Heart left ventricle (tissue), 16 donors: ENCODE results near the gene QSOX1. TPM values are rescaled to one million over a fixed set of nuclear protein-coding genes. Genes with fewer than 3 reads are reported as not detected.

ENCODE experiments used
- ATAC-seq, 4 donors: fragments of 200-7000 bp; cut with Tn5 transposase; one replicate each; pipeline ENCODE4 v1.9.1; 2020 to 2022; ENCODE audit warnings: moderate library complexity in 4 of 4, mild to moderate bottlenecking in 3 of 4, moderate number of reproducible peaks in 1 of 4
- DNase-seq, 5 donors: peaks; one replicate each; pipeline ENCODE4 v3.0.0-alpha.2; 2020
- H3K27ac ChIP-seq, 12 donors: fragments of 200-600 bp; sonication (generic) in 4 of 12; one replicate each; pipeline versions ENCODE4 v1.5.0 to v1.8.0; 2016 to 2022; ENCODE audit warnings: mild to moderate bottlenecking in 2 of 12
- H3K27me3 ChIP-seq, 9 donors: fragments of 200-600 bp; sonication (generic) in 2 of 9; one replicate each; pipeline versions ENCODE4 v1.5.1 to v1.8.0; 2016 to 2022; ENCODE audit warnings: mild to moderate bottlenecking in 3 of 9
- H3K36me3 ChIP-seq, 9 donors: fragments of 200-600 bp; sonication (generic) in 2 of 9; one replicate each; pipeline versions ENCODE4 v1.5.0 to v1.8.0; 2018 to 2022; ENCODE audit warnings: mild to moderate bottlenecking in 2 of 9
- H3K4me1 ChIP-seq, 12 donors: fragments of 200-600 bp; sonication (generic) in 4 of 12; one replicate each; pipeline versions ENCODE4 v1.5.0 to v1.8.0; 2016 to 2022; ENCODE audit warnings: mild to moderate bottlenecking in 3 of 12
- H3K4me3 ChIP-seq, 12 donors: fragments of 200-600 bp; sonication (generic) in 4 of 12; one replicate each; pipeline versions ENCODE4 v1.5.0 to v1.8.0; 2017 to 2022; ENCODE audit warnings: mild to moderate bottlenecking in 9 of 12, moderate library complexity in 4 of 12
- H3K9me3 ChIP-seq, 12 donors: fragments of 200-600 bp; sonication (generic) in 4 of 12; one replicate each; pipeline versions ENCODE4 v1.5.0 to v1.8.0; 2016 to 2022; ENCODE audit warnings: mild to moderate bottlenecking in 1 of 12
- POLR2A ChIP-seq, 2 donors: fragments of 450-650 bp; IDR thresholded peaks; one replicate each; pipeline ENCODE4 v1.6.1; 2017; ENCODE audit warnings: antibody characterized with exemption in 2 of 2, mild to moderate bottlenecking in 2 of 2, moderate library complexity in 2 of 2
- WGBS, 4 donors: extraction: QIAGEN DNeasy Blood & Tissue Kit in 2 of 4; methylation state at CpG; one replicate each; pipeline versions ENCODE4 v1.1.5 to v1.1.7; 2013 to 2018; 5-methylcytosine and 5-hydroxymethylcytosine counted together
- intact Hi-C, 10 donors: fragments of 100-400 bp; cut with DNase I; formaldehyde crosslinking; loops; one replicate each; pipeline versions ENCODE4 v1.11.1 to v1.14.2; 2022
- polyA plus RNA-seq, 2 donors: library from polyadenylated mRNA; stranded (reverse); fragments of 200-250 nt; gene quantifications; one replicate each; pipeline ENCODE4 v1.2.3, GENCODE V29; 2013
- total RNA-seq, 9 donors: library from RNA; depleted of rRNA in 2 of 9; stranded (reverse); fragments of >200 nt in 2 of 9; fragmentation: NEBNext Ultra II Directional in 3 of 9; extraction: Animal tissue kit (Norgen Biotek cat#: 25700) in 3 of 9; gene quantifications; one replicate each; pipeline versions ENCODE4 v1.1.0 to v1.2.4, GENCODE V29; 2016 to 2023
- TF ChIP-seq, protein P1 (sequence below), 12 donors: fragments of 200-600 bp; sonication (generic) in 4 of 12; IDR thresholded peaks; one replicate each; pipeline versions ENCODE4 v1.5.0 to v1.8.0; 2018 to 2022; ENCODE audit warnings: antibody characterized with exemption in 12 of 12, mild to moderate bottlenecking in 5 of 12
- donor health status: ischemic (EF 13 %, LVEDD 7.1; RV severe dilation, severe dysfunction).
- donor health status: healthy with polysubstance abuse.
- donor health status: DM: no; HTN: yes; CAD: no.
- donor health status: DM: no; HTN: no; CAD: no.
- donor health status: ischemic (EF 25% LVEDD 6.9; RV normal size, moderate dysfunction).
- donor health status: ischemic (EF 25% LVEDD 5.7; RV mildly dilated, moderate dysfunction).
- donor health status: healthy.
- donor health status: DM: yes; HTN: yes; CAD: no.
- donor health status: ischemic (EF 35%, LVEDD 5.7; RV mildly dilated, moderate dysfunction).
- donor health status: nonischemic (EF 11% LVEDD 7.7; RV severe dilation, severe dysfunction).
- donor health status: DM: yes; HTN: yes; CAD: no.
- donor health status: PGD.
- donor health status: ischemic (EF 29% LVEDD 5.4; RV normal size, mild dysfunction).
- donor health status: nonischemic (EF 23%, LVEDD 6.1; RV moderate dilation, normal function).

The QSOX1 gene
- total and polyA plus RNA-seq, 11 donors = 62.3 to 250 (median 122) TPM

DNA sequence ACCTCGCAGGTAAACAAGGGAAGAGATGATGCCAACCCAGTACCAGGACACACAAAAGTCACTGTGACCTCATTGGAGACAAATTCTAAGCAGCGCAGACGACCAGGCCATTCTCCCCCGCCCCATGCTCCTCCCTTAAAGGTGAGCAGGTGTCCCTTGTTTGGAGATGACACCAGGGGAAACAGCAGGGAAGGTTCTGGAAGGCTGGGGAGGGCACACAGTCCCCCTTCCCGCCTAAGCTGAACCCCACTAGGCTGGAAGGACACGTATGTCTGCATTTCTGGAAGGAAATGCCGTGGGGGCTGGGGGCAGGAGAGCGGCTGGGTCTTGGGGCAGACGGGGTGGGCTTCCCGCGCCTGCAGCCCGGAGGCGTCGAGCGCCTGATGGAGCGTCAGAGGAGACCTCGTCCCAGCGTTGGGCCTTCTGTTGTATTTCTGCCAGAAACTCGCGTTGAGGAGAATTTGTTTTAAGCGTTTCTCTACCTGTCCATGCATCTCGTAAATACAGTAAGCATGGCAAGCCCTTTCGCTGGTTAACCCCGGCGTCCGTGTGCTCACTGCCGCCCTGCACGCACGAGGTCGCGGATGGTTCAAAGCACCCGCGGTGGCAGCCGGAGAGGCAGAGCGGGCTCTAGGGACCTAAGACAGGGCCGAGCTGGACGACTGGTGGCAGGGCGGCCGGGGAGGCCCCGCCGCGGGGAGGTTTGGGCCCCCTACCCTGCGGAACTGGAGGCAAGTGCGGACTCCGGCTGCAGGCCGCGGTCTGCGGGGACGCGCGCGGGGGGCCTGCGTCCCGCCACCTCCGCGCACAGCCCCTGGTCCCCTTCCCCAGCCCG lies 74.2 kb downstream of the QSOX1 start:
- intact Hi-C loops = no loop called here
- 3 to 7% (median 4%) methylated on average over 34 to 57 of the region's 57 CpGs for WGBS, 4 donors
- Histone ChIP-seq H3K27ac (no peak overlapping the region), H3K27me3 (peaks cover 58 to 100% (median 84%) of the 10 kb centered on the region in 9 donors), H3K4me1 (peaks cover 3 to 43% (median 32%) of the 10 kb centered on the region in 12 donors), H3K4me3 (peak overlapping the region; percentile 50 to 68 (median 54)), H3K9me3 (no peaks in the 10 kb centered on the region), H3K36me3 (no peaks in the 10 kb centered on the region)
- no peak for DNase-seq
- TF ChIP-seq, protein P1, sequence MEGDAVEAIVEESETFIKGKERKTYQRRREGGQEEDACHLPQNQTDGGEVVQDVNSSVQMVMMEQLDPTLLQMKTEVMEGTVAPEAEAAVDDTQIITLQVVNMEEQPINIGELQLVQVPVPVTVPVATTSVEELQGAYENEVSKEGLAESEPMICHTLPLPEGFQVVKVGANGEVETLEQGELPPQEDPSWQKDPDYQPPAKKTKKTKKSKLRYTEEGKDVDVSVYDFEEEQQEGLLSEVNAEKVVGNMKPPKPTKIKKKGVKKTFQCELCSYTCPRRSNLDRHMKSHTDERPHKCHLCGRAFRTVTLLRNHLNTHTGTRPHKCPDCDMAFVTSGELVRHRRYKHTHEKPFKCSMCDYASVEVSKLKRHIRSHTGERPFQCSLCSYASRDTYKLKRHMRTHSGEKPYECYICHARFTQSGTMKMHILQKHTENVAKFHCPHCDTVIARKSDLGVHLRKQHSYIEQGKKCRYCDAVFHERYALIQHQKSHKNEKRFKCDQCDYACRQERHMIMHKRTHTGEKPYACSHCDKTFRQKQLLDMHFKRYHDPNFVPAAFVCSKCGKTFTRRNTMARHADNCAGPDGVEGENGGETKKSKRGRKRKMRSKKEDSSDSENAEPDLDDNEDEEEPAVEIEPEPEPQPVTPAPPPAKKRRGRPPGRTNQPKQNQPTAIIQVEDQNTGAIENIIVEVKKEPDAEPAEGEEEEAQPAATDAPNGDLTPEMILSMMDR (IDR thresholded peaks at IDR 0.05) = no peak
- peak in 3 of 4 donors; percentile 15 to 24 (median 18) for ATAC-seq

DNA sequence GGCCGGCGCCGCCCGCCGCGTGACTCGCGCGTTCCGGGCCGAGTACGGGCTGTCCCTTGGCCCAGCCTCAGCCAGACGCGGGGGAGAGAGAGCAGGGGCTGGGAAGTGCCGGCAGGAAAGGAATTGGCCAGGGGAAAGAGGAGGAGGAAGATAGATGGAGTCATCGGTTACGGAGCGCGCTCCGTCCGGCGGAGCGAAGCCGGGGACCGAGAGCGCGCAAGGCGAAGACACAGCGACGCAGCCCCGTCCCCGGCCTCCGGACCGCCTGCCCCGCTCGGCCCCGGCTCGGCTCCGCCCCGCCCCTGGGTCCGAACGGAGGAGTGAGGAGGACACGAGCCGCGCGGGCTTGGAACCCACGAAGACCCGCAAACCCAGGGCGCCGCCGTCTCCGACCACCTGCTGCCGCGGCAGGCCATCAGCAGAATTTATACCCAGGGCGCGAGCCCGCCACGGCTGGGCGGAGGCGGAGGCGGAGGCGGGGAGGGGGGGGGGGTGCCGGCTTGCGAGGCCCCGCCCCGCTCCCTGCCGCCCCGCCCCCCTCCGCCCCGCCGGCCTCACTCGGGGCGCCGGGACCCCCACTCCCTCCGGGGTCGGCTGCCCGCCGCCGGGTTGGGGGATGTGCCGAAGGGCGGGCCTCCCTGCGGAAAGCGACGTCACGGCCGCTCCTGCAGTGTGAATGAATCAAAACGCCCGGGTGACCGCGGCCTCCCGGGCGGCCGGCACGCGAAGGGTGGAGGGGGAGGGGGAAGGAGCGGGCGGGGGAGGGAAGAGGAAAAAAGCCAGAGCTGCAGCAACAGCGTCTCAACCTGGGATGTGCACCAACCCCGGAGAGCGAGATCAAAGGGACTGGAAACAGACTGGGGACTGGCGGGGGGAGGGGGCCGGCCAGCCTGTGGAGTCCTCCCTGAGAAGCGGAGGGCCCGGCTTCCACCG lies 75.1 kb downstream of the QSOX1 start, which contains the start of gene LHX4:
TSS of gene LHX4 (plus strand) at position 782 of the 933 bp plus-strand sequence. CDS start 266 bp downstream, outside the sequence.
- H3K27ac ChIP-seq = no peak within 1 kb of the TSS
- peaks cover 5 to 51% (median 35%) of the 10 kb centered on the region in 12 donors for H3K4me1 ChIP-seq
- no peak for TF ChIP-seq POLR2A (IDR thresholded peaks at IDR 0.05)
- TF ChIP-seq, protein P1 (IDR thresholded peaks at IDR 0.05) = no peak
- DNase-seq = no peak
- H3K4me3 ChIP-seq = peak within 1 kb of the TSS; percentile 50 to 68 (median 54)
- ATAC-seq = peak in 3 of 4 donors; percentile 29 to 72 (median 43)
- H3K36me3 ChIP-seq = no peaks in the 10 kb centered on the region
- intact Hi-C loops = no loop called here
- peaks cover 66 to 100% (median 87%) of the 10 kb centered on the region in 9 donors for H3K27me3 ChIP-seq
- WGBS, 4 donors = 0 to 1% (median 0%) methylated on average over 47 to 105 of the region's 105 CpGs
- H3K9me3 ChIP-seq = no peaks in the 10 kb centered on the region

DNA sequence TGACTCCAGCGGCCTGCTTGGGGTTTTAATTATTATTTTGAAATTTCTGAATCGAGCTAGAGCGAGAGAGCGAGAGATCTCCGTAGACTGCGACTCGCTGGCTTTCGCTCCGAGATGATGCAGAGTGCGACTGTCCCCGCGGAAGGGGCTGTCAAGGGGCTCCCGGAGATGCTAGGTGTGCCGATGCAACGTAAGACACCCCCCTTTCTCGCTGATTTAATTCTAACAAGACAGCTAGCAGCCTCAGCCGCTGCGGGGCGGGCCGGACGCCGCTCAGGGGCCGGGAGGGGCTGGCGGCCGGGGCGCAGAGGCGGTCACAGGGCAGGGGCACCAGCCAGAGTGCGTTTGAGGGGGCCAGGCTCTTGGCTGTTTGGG lies 75.7 kb downstream of the QSOX1 start:
- TF ChIP-seq, protein P1 (IDR thresholded peaks at IDR 0.05) = no peak
- no peak for TF ChIP-seq POLR2A (IDR thresholded peaks at IDR 0.05)
- peaks cover 5 to 57% (median 41%) of the 10 kb centered on the region in 12 donors for H3K4me1 ChIP-seq
- peak overlapping the region; percentile 50 to 68 (median 54) for H3K4me3 ChIP-seq
- H3K27me3 ChIP-seq = peaks cover 73 to 100% (median 89%) of the 10 kb centered on the region in 9 donors
- no peaks in the 10 kb centered on the region for H3K9me3 ChIP-seq
- intact Hi-C loops = no loop called here
- ATAC-seq (no peak), DNase-seq (no peak)
- no peaks in the 10 kb centered on the region for H3K36me3 ChIP-seq
- 1 to 2% (median 2%) methylated on average over 12 to 28 of the region's 28 CpGs for WGBS, 4 donors
- no peak overlapping the region for H3K27ac ChIP-seq
